ENCODE results near the gene FIGNL1. TPM values are rescaled to one million over a fixed set of nuclear protein-coding genes. Genes with fewer than 3 reads are reported as not detected.

The FIGNL1 gene
- total and polyA plus RNA-seq, 2 donors (not counting 3 experiments of a cell fraction or from before 2014, with no cell fraction given), result 20.8 to 49.3 TPM

GRCh38 chr7:50491209-50491608 lies 41.1 kb upstream of the FIGNL1 start:
- no peaks in the 10 kb centered on the region for H3K36me3 ChIP-seq (ENCODE audit: control insufficient read depth in 2 of 2, extremely low read depth in 1 of 2, insufficient read depth in 2 of 2, low read length in 2 of 2)
- H3K79me2 ChIP-seq (ENCODE audit: control insufficient read depth, insufficient read depth, low read length), result no peaks in the 10 kb centered on the region
- H3K9me3 ChIP-seq (replicated peaks; ENCODE audit: control insufficient read depth, insufficient read depth, low read length), result no peaks in the 10 kb centered on the region
- H3K9ac ChIP-seq (replicated peaks; ENCODE audit: extremely low read depth, insufficient read depth, low read length), result no peak overlapping the region
- DNase-seq (ENCODE audit: low read depth, low spot score), result no peak
- intact Hi-C loops (cut with micrococcal nuclease) (no loop called here), dilution Hi-C loops (cut with MboI; ENCODE audit: extremely low pct_ligation_motif_present, low sequenced_read_pairs) (no loop called here)
- BruUV-seq (replicated peaks), result no TSS peak
- peaks cover 18% of the 10 kb centered on the region for H3K4me1 ChIP-seq (ENCODE audit: control insufficient read depth, extremely low read depth, insufficient read depth, low read length)
- no peaks in the 10 kb centered on the region for H3K27me3 ChIP-seq (ENCODE audit: control insufficient read depth in 2 of 2, insufficient read depth in 2 of 2, low read length in 2 of 2)
- ChIA-PET POLR2A (no interaction called here), CTCF (interaction anchor here (0.7 to 1.4 kb wide), 3 partner anchors 15 to 650 kb away, joined by 3 read pairs; no protein-coding TSS in a partner anchor)
- H2AFZ ChIP-seq (ENCODE audit: low read depth, low read length), result no peak overlapping the region
- no peak overlapping the region for H3K27ac ChIP-seq (ENCODE audit: insufficient read depth, low read depth, low read length)
- H3K4me3 ChIP-seq (replicated peaks in 1 of 3; ENCODE audit: insufficient read depth in 1 of 3, low read depth in 1 of 3, low read length in 3 of 3), result no peak overlapping the region
- no peak for FAIRE-seq
- TF ChIP-seq, protein P1, sequence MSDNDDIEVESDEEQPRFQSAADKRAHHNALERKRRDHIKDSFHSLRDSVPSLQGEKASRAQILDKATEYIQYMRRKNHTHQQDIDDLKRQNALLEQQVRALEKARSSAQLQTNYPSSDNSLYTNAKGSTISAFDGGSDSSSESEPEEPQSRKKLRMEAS (IDR thresholded peaks at IDR 0.05; ENCODE audit: insufficient read depth, insufficient read length), result no peak
- TF ChIP-seq MYC (IDR thresholded peaks at IDR 0.05; ENCODE audit: low read depth, low read length), result no peak
- no peak for TF ChIP-seq GATA2 (IDR thresholded peaks at IDR 0.05; ENCODE audit: insufficient read depth, insufficient read length, low read depth, low read length)
- no peak for TF ChIP-seq POLR2AphosphoS5 (IDR thresholded peaks at IDR 0.05; ENCODE audit: insufficient read depth, low read depth, low read length)
- TF ChIP-seq CTCF (IDR thresholded peaks at IDR 0.05; ENCODE audit: extremely low read depth in 1 of 2, insufficient read depth in 1 of 2, low read depth in 1 of 2, low read length in 2 of 2), result no peak
- TF ChIP-seq POLR2A (IDR thresholded peaks at IDR 0.05; ENCODE audit: low read depth, low read length), result no peak
- no peak for TF ChIP-seq JUN (IDR thresholded peaks at IDR 0.05; ENCODE audit: borderline replicate concordance, insufficient read depth, insufficient read length, low read depth)
- no peak for TF ChIP-seq FOS (IDR thresholded peaks at IDR 0.05; ENCODE audit: borderline replicate concordance, insufficient read depth, low read length)
- TF ChIP-seq EZH2 (IDR thresholded peaks at IDR 0.05; ENCODE audit: borderline replicate concordance, low read depth, low read length, severe bottlenecking), result no peak
- H4K20me1 ChIP-seq (replicated peaks; ENCODE audit: control insufficient read depth, extremely low read depth, insufficient read depth, low read length), result no peaks in the 10 kb centered on the region
- no peaks in the 10 kb centered on the region for H3K9me1 ChIP-seq (replicated peaks; ENCODE audit: control insufficient read depth, extremely low read depth, insufficient read depth, low read length)
- H3K4me2 ChIP-seq (ENCODE audit: insufficient read depth, low read length), result no peak overlapping the region

Measured in endothelial cell of umbilical vein (primary cell).